Measurements from ENCODE around the gene UCHL3. TPM values are rescaled to one million over a fixed set of nuclear protein-coding genes. Genes with fewer than 3 reads are reported as not detected.

The UCHL3 gene
- total RNA-seq, result 10 to 100 TPM; 17.1 to 26.8 TPM

DNA sequence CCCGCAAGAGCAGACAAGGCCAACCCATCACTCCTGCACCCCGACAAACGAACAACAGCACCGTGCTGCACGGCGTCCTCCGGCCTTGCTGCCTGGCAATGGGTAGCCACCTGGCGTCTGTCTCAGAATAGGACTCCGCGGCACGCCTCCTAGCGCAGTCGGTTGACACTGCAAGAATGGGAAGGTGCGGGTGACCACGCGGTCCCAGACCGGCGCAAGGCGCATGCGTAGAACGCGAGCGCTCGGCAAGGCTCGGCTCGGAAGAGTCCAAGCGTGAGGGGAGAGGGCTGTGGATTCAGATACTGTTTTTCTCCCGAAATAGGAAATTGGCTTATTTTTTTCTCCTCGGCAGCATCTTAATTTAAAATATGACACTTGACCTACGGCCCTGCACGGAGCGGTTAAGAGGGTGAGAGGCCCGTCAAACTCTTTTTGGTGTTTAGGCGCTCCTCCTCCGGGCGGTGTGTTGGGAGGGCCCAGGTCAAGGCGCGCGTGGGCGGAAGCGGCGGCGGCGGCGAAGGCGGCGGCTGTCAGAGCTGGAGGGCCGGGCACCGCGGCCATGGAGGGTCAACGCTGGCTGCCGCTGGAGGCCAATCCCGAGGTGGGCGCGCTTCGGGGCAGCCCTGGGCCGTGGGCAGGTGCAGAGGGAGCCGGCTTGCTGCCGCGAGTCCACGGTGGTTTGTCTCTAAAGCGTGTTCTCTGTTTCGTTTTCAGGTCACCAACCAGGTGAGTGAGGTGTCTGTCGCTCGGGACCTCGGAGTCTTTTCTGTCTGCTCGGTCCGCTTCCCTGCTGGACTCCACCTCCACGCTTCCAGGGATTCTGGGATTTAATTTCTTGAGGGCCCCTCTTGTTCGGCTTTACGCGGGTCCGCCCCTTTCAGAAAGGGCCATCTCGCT, at the start of gene UCHL3:
UCHL3 (plus strand) TSS at position 530 of the 897 bp plus-strand sequence; CDS start at position 560, 30 bp downstream.
- no peaks in the 10 kb centered on the region for H3K4me1 ChIP-seq (replicated peaks)
- no peaks in the 10 kb centered on the region for H3K27me3 ChIP-seq (replicated peaks; ENCODE audit: insufficient read depth)
- H3K27ac ChIP-seq, result peak within 1 kb of the TSS; percentile 78 to 85
- intact Hi-C loops (cut with DNase I), result loop anchor here (5.0 kb wide), 1 partner anchor 177 kb away; no protein-coding TSS in a partner anchor
- TF ChIP-seq POLR2A (IDR thresholded peaks at IDR 0.05) (peak; percentile 49), POLR2AphosphoS5 (IDR thresholded peaks at IDR 0.05) (peak; percentile 92)
- TF ChIP-seq, protein P1, sequence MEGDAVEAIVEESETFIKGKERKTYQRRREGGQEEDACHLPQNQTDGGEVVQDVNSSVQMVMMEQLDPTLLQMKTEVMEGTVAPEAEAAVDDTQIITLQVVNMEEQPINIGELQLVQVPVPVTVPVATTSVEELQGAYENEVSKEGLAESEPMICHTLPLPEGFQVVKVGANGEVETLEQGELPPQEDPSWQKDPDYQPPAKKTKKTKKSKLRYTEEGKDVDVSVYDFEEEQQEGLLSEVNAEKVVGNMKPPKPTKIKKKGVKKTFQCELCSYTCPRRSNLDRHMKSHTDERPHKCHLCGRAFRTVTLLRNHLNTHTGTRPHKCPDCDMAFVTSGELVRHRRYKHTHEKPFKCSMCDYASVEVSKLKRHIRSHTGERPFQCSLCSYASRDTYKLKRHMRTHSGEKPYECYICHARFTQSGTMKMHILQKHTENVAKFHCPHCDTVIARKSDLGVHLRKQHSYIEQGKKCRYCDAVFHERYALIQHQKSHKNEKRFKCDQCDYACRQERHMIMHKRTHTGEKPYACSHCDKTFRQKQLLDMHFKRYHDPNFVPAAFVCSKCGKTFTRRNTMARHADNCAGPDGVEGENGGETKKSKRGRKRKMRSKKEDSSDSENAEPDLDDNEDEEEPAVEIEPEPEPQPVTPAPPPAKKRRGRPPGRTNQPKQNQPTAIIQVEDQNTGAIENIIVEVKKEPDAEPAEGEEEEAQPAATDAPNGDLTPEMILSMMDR (IDR thresholded peaks at IDR 0.05), result peak; percentile 73 to 96 (median 83)
- H3K4me3 ChIP-seq, result peak within 1 kb of the TSS; percentile 67 to 86
- WGBS, result under 1% methylated on average over 74 of the region's 74 CpGs
- no peaks in the 10 kb centered on the region for H3K36me3 ChIP-seq
- DNase-seq (ENCODE audit: low spot score), result peak; percentile 92
- no peaks in the 10 kb centered on the region for H3K9me3 ChIP-seq

DNA sequence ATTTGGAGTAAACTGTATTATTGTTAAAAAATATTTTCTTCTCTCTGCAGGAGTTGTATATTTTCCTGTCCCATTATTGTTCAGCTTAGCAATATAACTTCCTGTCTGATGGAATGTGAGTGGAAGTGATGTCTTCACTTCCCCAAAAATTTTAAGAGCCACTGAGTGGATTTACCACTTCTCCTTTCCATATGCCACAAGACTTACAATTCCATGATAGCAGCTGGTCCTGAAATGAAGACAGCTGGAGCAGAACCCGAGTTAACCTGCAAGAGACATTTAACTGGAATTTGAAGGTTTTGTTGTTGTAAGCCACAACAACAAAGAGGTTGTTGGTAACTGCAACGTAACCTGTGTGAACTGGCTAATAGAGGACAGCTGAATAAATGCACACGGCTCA, 44.3 kb upstream of the UCHL3 start:
- DNase-seq (ENCODE audit: low spot score), result no peak
- Histone ChIP-seq H3K36me3 (no peaks in the 10 kb centered on the region), H3K4me3 (no peak overlapping the region), H3K9me3 (no peaks in the 10 kb centered on the region), H3K4me1 (replicated peaks) (no peaks in the 10 kb centered on the region), H3K27me3 (replicated peaks; ENCODE audit: insufficient read depth) (no peaks in the 10 kb centered on the region), H3K27ac (no peak overlapping the region)
- intact Hi-C loops (cut with DNase I), result no loop called here
- WGBS, result 83% methylated on average over 3 of the region's 3 CpGs
- TF ChIP-seq POLR2AphosphoS5 (IDR thresholded peaks at IDR 0.05) (no peak), POLR2A (IDR thresholded peaks at IDR 0.05) (no peak)
- TF ChIP-seq, protein P1 (IDR thresholded peaks at IDR 0.05), result no peak

DNA sequence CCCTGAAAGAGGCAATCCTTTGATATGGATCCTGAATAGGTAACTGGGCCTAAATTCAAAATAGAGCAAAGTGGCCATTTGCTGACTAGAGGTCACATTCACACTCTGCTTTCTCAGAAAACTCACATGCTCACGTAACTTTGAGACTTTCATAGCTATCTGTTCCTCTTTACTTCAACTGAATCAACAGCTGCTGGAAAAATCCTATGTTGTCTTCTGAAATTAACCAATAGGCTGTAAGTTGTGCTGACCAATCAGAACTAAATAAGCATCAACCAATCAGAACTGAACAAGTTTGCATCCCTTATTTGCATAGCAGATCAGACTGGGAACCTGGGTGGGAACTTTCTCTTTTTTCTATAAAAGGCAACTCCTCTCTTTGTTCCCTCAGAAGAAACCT, 43.6 kb upstream of the UCHL3 start:
- no peak for TF ChIP-seq POLR2A (IDR thresholded peaks at IDR 0.05)
- TF ChIP-seq, protein P1 (IDR thresholded peaks at IDR 0.05), result no peak
- TF ChIP-seq POLR2AphosphoS5 (IDR thresholded peaks at IDR 0.05), result no peak
- Histone ChIP-seq H3K36me3 (no peaks in the 10 kb centered on the region), H3K4me1 (replicated peaks) (no peaks in the 10 kb centered on the region), H3K27me3 (replicated peaks; ENCODE audit: insufficient read depth) (no peaks in the 10 kb centered on the region), H3K27ac (no peak overlapping the region), H3K4me3 (no peak overlapping the region), H3K9me3 (no peaks in the 10 kb centered on the region)
- 85% methylated on average over 1 of the region's 1 CpG for WGBS
- intact Hi-C loops (cut with DNase I), result no loop called here
- DNase-seq (ENCODE audit: low spot score), result no peak

DNA sequence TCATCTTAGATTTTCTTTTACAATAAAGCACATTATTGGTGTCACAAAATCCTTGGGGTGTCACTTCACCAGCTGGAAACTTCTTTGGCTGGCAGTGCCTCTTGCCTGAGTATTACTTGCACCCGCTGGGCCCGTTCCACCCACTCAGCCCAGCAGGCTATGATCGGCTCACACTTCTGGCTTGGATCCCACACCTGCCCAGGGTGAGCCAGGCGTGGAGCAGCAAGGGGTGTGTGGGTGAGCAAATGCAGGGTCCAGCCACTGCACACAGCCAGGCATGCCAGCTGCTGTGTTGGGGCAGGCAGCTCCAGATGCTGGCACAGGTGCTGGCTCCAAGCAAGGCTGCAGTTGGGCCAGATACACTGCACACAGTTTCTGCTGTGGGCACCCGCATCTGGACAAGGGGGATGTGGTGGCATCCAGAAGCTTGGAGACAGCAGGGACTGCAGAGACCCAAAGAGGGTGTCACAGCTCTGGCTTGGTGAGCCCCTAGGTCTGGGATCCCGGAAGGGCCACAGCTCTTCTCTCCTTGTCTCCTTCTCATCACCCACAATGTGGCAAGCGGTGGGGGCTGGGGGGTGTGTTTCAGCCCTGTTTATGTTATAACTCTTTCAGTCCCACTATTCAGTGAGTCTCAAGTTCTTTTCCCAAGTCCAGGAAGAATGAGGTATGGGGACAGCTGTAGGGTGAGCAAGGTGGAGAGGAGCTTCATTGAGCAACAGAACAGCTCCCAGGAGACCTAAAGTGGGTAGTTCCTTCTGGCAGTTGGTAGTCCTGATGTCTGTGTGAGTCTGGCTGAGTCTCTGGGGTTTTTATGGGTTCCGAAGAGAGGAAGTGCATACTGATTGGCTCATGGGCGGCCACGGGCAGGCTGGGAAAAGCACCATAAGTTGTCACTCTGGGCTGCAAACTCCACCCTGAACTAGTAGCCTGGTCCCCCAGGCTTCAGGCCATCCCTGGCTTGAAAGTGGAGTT, 42.3 kb upstream of the UCHL3 start:
- no peak for DNase-seq (ENCODE audit: low spot score)
- TF ChIP-seq POLR2A (IDR thresholded peaks at IDR 0.05) (no peak), POLR2AphosphoS5 (IDR thresholded peaks at IDR 0.05) (no peak)
- TF ChIP-seq, protein P1 (IDR thresholded peaks at IDR 0.05), result no peak
- H3K4me3 ChIP-seq, result no peak overlapping the region
- no peaks in the 10 kb centered on the region for H3K4me1 ChIP-seq (replicated peaks)
- H3K27ac ChIP-seq, result no peak overlapping the region
- intact Hi-C loops (cut with DNase I), result no loop called here
- H3K9me3 ChIP-seq, result no peaks in the 10 kb centered on the region
- 60% methylated on average over 10 of the region's 10 CpGs for WGBS
- H3K36me3 ChIP-seq, result no peaks in the 10 kb centered on the region
- no peaks in the 10 kb centered on the region for H3K27me3 ChIP-seq (replicated peaks; ENCODE audit: insufficient read depth)

Data from prostate gland (tissue), 2 donors.